Measurements from ENCODE around the gene KRT34.

- no peak for TF ChIP-seq CTCF (IDR thresholded peaks at IDR 0.05; ENCODE audit: insufficient read depth, low read depth, low read length)
- TF ChIP-seq EZH2 (IDR thresholded peaks at IDR 0.05; ENCODE audit: insufficient read depth, low read length), result no peak
These were observed 39.0 kb upstream of the KRT34 start for GRCh38 chr17:41421116-41421515.

Data from astrocyte (in vitro differentiated cells and primary cell).